Body of pancreas (tissue), 4 donors: Measurements from ENCODE around the gene SCAMP4. TPM values are rescaled to one million over a fixed set of nuclear protein-coding genes. Genes with fewer than 3 reads are reported as not detected.

Experiments
- ATAC-seq: fragments of 150-250 bp; one replicate; pipeline ENCODE4 v1.9.1; 2016
- DNase-seq, 4 donors: peaks; one replicate each; pipeline ENCODE4 v3.0.0-alpha.2; 2019
- H3K27ac ChIP-seq, 4 donors: fragments of 200-600 bp; sonication (generic); 1 replicate in 3 of 4; 2 replicates in 1 of 4; pipeline versions ENCODE4 v1.5.1 to v1.6.1; 2016 to 2019; ENCODE audit warnings: mild to moderate bottlenecking in 1 of 4, mixed read lengths in 1 of 4, moderate library complexity in 1 of 4
- H3K27me3 ChIP-seq, 2 donors: fragments of 200-600 bp; sonication (generic); one replicate each; pipeline ENCODE4 v1.6.0; 2016; ENCODE audit warnings: mild to moderate bottlenecking in 1 of 2
- H3K36me3 ChIP-seq, 2 donors: fragments of 200-600 bp; sonication (generic); replicated peaks in 1 of 2; 2 replicates each; pipeline ENCODE4 v1.5.1; 2016; ENCODE audit warnings: low read depth in 2 of 2; ENCODE audit not compliant: insufficient read depth in 1 of 2
- H3K4me1 ChIP-seq: fragments of 200-600 bp; sonication (generic); one replicate; pipeline ENCODE4 v1.6.0; 2016
- H3K4me3 ChIP-seq, 2 donors: fragments of 200-600 bp; sonication (generic); 1 replicate in 1 of 2; 2 replicates in 1 of 2; pipeline ENCODE4 v1.5.1; 2016 to 2019
- H3K9me3 ChIP-seq, 3 donors: fragments of 200-600 bp; sonication (generic); 1 replicate in 2 of 3; 2 replicates in 1 of 3; pipeline ENCODE4 v1.5.1; 2016
- CTCF ChIP-seq, 7 experiments: fragments of 450-650 bp in 4 of 7; fragments of 200-600 bp in 3 of 7; sonication (generic) in 3 of 7; IDR thresholded peaks; one replicate each; pipeline ENCODE4 v1.5.1; 2016 to 2019; ENCODE audit warnings: antibody characterized with exemption in 7 of 7
- POLR2A ChIP-seq, 3 donors: fragments of 450-650 bp; IDR thresholded peaks; one replicate each; pipeline ENCODE4 v1.6.1; 2016; ENCODE audit warnings: antibody characterized with exemption in 3 of 3, mild to moderate bottlenecking in 2 of 3
- WGBS, 2 donors: methylation state at CpG; one replicate each; pipeline ENCODE4 v1.1.5; 2017; 5-methylcytosine and 5-hydroxymethylcytosine counted together
- intact Hi-C: fragments of 100-400 bp; cut with DNase I; formaldehyde crosslinking; loops from one replicate; pipeline ENCODE4 v1.15.1; 2023
- total RNA-seq, 2 donors: library from RNA; depleted of rRNA; stranded (reverse); fragments of >200 nt; gene quantifications; one replicate each; pipeline ENCODE4 v1.1.0, GENCODE V29; 2016

The SCAMP4 gene
- total RNA-seq, 2 donors from 2014 or later: 37.6 to 67.2 TPM

- DNase-seq: no peak
- Histone ChIP-seq H3K36me3 (peaks cover 0 to 3% of the 10 kb centered on the region in 2 donors), H3K27ac (no peak overlapping the region), H3K9me3 (no peaks in the 10 kb centered on the region), H3K27me3 (no peaks in the 10 kb centered on the region), H3K4me3 (no peak overlapping the region), H3K4me1 (no peaks in the 10 kb centered on the region)
- intact Hi-C loops: no loop called here
- TF ChIP-seq POLR2A (IDR thresholded peaks at IDR 0.05) (no peak), CTCF (IDR thresholded peaks at IDR 0.05) (no peak)
- ATAC-seq: no peak
- 82 to 86% methylated on average over 13 to 34 of the region's 34 CpGs for WGBS, 2 donors
These were observed 63.3 kb downstream of the SCAMP4 start for GRCh38 chr19:1968279-1969175.

GRCh38 chr19:1969176-1970002, 64.2 kb downstream of the SCAMP4 start:
- TF ChIP-seq CTCF (IDR thresholded peaks at IDR 0.05) (no peak), POLR2A (IDR thresholded peaks at IDR 0.05) (no peak)
- intact Hi-C loops: no loop called here
- ATAC-seq: no peak

GRCh38 chr19:1970003-1970805, 65.0 kb downstream of the SCAMP4 start:
- Histone ChIP-seq H3K4me3 (no peak overlapping the region), H3K36me3 (peaks cover 0 to 4% of the 10 kb centered on the region in 2 donors), H3K4me1 (no peaks in the 10 kb centered on the region), H3K27me3 (no peaks in the 10 kb centered on the region), H3K27ac (no peak overlapping the region), H3K9me3 (no peaks in the 10 kb centered on the region)
- intact Hi-C loops: no loop called here
- no peak for DNase-seq
- 87% methylated on average over 33 of the region's 38 CpGs; no CpG with 5 or more reads in 1 of the 2 donors for WGBS, 2 donors
- ATAC-seq: no peak
- no peak for TF ChIP-seq CTCF (IDR thresholded peaks at IDR 0.05)
- TF ChIP-seq POLR2A (IDR thresholded peaks at IDR 0.05): no peak

More at GRCh38 chr19:1969176-1970002, 64.2 kb downstream of the SCAMP4 start:
- WGBS, 2 donors: 93 to 97% methylated on average over 30 to 46 of the region's 49 CpGs
- no peak for DNase-seq
- Histone ChIP-seq H3K27me3 (no peaks in the 10 kb centered on the region), H3K4me3 (no peak overlapping the region), H3K36me3 (peaks cover 0 to 3% of the 10 kb centered on the region in 2 donors), H3K27ac (no peak overlapping the region), H3K9me3 (no peaks in the 10 kb centered on the region), H3K4me1 (no peaks in the 10 kb centered on the region)

GRCh38 chr19:1970806-1971502, 65.8 kb downstream of the SCAMP4 start:
- no peaks in the 10 kb centered on the region for H3K27me3 ChIP-seq
- H3K27ac ChIP-seq: no peak overlapping the region
- peaks cover 0 to 4% of the 10 kb centered on the region in 2 donors for H3K36me3 ChIP-seq
- TF ChIP-seq POLR2A (IDR thresholded peaks at IDR 0.05) (no peak), CTCF (IDR thresholded peaks at IDR 0.05) (no peak)
- no peaks in the 10 kb centered on the region for H3K9me3 ChIP-seq
- no peak overlapping the region for H3K4me3 ChIP-seq
- DNase-seq: no peak
- intact Hi-C loops: no loop called here
- 88 to 93% methylated on average over 10 to 23 of the region's 27 CpGs for WGBS, 2 donors
- ATAC-seq: no peak
- no peaks in the 10 kb centered on the region for H3K4me1 ChIP-seq
